Cardiac fibroblast (primary cell): ENCODE measurements around the gene UBE2Z.

Experiments
- DNase-seq, 2 donors: peaks; one replicate each; pipeline versions ENCODE4 v3.0.0 to v3.0.0-alpha.2; 2010; ENCODE audit warnings: low read depth in 2 of 2
- H3K4me3 ChIP-seq, 2 donors: replicated peaks in 1 of 2; 1 replicate in 1 of 2; 2 replicates in 1 of 2; pipeline ENCODE4 v1.5.1; 2011; ENCODE audit warnings: low read depth in 2 of 2, low read length in 2 of 2, mild to moderate bottlenecking in 2 of 2, moderate library complexity in 1 of 2
- CTCF ChIP-seq: IDR thresholded peaks from one replicate; pipeline ENCODE4 v1.5.1; 2011; ENCODE audit warnings: low read depth, mild to moderate bottlenecking, low read length, inconsistent platforms

Gene UBE2Z

GRCh38 chr17:48973806-48974205 lies 65.6 kb downstream of the UBE2Z start:
- TF ChIP-seq CTCF: no peak
- no peak overlapping the region for H3K4me3 ChIP-seq
- DNase-seq: no peak
